Small intestine (tissue), 7 donors: ENCODE data around the gene GTSE1. TPM values are rescaled to one million over a fixed set of nuclear protein-coding genes. Genes with fewer than 3 reads are reported as not detected.
A peak's percentile ranks its signal among the peaks of the same experiment; 100 is the strongest.

Source experiments
- DNase-seq, 2 donors: peaks; one replicate each; pipeline versions ENCODE4 v3.0.0 to v3.0.0-alpha.2; 2013
- FAIRE-seq: peaks from 2 replicates; lab custom pipeline; 2012; peaks lifted over from hg19 to GRCh38; lab: Jason Lieb, UNC
- H3K27ac ChIP-seq, 3 donors: one replicate each; pipeline ENCODE4 v1.5.1; 2013; ENCODE audit warnings: low read length in 2 of 3, mild to moderate bottlenecking in 2 of 3, control low read depth in 1 of 3, inconsistent platforms in 1 of 3, low read depth in 1 of 3, moderate library complexity in 1 of 3
- H3K27me3 ChIP-seq, 3 donors: one replicate each; pipeline ENCODE4 v1.6.1; 2013; ENCODE audit warnings: low read length in 3 of 3, inconsistent platforms in 1 of 3; ENCODE audit not compliant: control insufficient read depth in 3 of 3, insufficient read depth in 3 of 3
- H3K36me3 ChIP-seq, 3 donors: one replicate each; pipeline ENCODE4 v1.6.1; 2013; ENCODE audit warnings: low read length in 3 of 3, inconsistent platforms in 1 of 3, low read depth in 1 of 3, mild to moderate bottlenecking in 1 of 3, moderate library complexity in 1 of 3; ENCODE audit not compliant: control insufficient read depth in 3 of 3, insufficient read depth in 2 of 3
- H3K4me1 ChIP-seq, 3 donors: one replicate each; pipeline ENCODE4 v1.6.1; 2013; ENCODE audit warnings: low read length in 2 of 3, inconsistent platforms in 1 of 3, low read depth in 1 of 3, mild to moderate bottlenecking in 1 of 3, moderate library complexity in 1 of 3; ENCODE audit not compliant: control insufficient read depth in 3 of 3, insufficient read depth in 2 of 3
- H3K4me3 ChIP-seq, 3 donors: one replicate each; pipeline ENCODE4 v1.5.1; 2013; ENCODE audit warnings: low read length in 3 of 3, control low read depth in 1 of 3, inconsistent platforms in 1 of 3, low read depth in 1 of 3, mild to moderate bottlenecking in 1 of 3, moderate library complexity in 1 of 3
- H3K9me3 ChIP-seq, 2 donors: one replicate each; pipeline ENCODE4 v1.6.1; 2013; ENCODE audit warnings: low read depth in 1 of 2, low read length in 1 of 2; ENCODE audit not compliant: control insufficient read depth in 2 of 2, insufficient read depth in 1 of 2
- WGBS, 3 donors: extraction: QIAGEN DNeasy Blood & Tissue Kit; methylation state at CpG; one replicate each; pipeline ENCODE4 v1.1.7; 2013; 5-methylcytosine and 5-hydroxymethylcytosine counted together
- polyA plus RNA-seq, 4 donors: library from polyadenylated mRNA; stranded (reverse) in 3 of 4; unstranded in 1 of 4; fragments of 200-250 nt in 3 of 4; fragments of 120-200 nt in 1 of 4; gene quantifications; one replicate each; pipeline versions ENCODE4 v1.2.1 to v1.2.3, GENCODE V29; 2013
- donor health status: healthy with polysubstance abuse.
- donor health status: control.
- donor health status: control.
- donor health status: Bipolar disorder and iron deficiency.
- donor health status: healthy.

GTSE1 gene
- polyA plus RNA-seq, 4 donors = 0.27 to 13.8 (median 5.1) TPM

- Histone ChIP-seq H3K27ac (peak overlapping the region in 2 of 3 donors; percentile 31 to 43), H3K9me3 (peaks cover 0 to 10% of the 10 kb centered on the region in 2 donors), H3K27me3 (no peaks in the 10 kb centered on the region), H3K4me3 (no peak overlapping the region), H3K36me3 (peaks cover 0 to 61% (median 0%) of the 10 kb centered on the region in 3 donors), H3K4me1 (peaks cover 0 to 14% (median 6%) of the 10 kb centered on the region in 3 donors)
- FAIRE-seq (no peak), DNase-seq (peak; percentile 47 to 70)
- 13 to 44% (median 27%) methylated on average over 25 of the region's 25 CpGs for WGBS, 3 donors
Observed at GRCh38 chr22:46362203-46362933, 65.7 kb downstream of the GTSE1 start.

GRCh38 chr22:46362934-46363515 is 66.4 kb downstream of the GTSE1 start:
- Histone ChIP-seq H3K4me1 (peaks cover 0 to 14% (median 6%) of the 10 kb centered on the region in 3 donors), H3K36me3 (peaks cover 0 to 56% (median 0%) of the 10 kb centered on the region in 3 donors), H3K27ac (peak overlapping the region in 1 of 3 donors; percentile 0), H3K9me3 (peaks cover 0 to 10% of the 10 kb centered on the region in 2 donors), H3K27me3 (no peaks in the 10 kb centered on the region), H3K4me3 (no peak overlapping the region)
- DNase-seq (no peak), FAIRE-seq (no peak)
- 56 to 81% (median 63%) methylated on average over 15 of the region's 15 CpGs for WGBS, 3 donors

- WGBS, 3 donors = 86 to 92% (median 86%) methylated on average over 31 to 35 of the region's 35 CpGs
- no peaks in the 10 kb centered on the region for H3K27me3 ChIP-seq
- FAIRE-seq (no peak), DNase-seq (no peak)
- no peak overlapping the region for H3K4me3 ChIP-seq
- H3K27ac ChIP-seq = no peak overlapping the region
- peaks cover 0 to 10% of the 10 kb centered on the region in 2 donors for H3K9me3 ChIP-seq
- H3K36me3 ChIP-seq = peaks cover 0 to 51% (median 0%) of the 10 kb centered on the region in 3 donors
- H3K4me1 ChIP-seq = peaks cover 0 to 14% (median 6%) of the 10 kb centered on the region in 3 donors
Observed at GRCh38 chr22:46363611-46364321, 67.1 kb downstream of the GTSE1 start.

GRCh38 chr22:46364341-46365165 is 67.9 kb downstream of the GTSE1 start:
- no peaks in the 10 kb centered on the region for H3K27me3 ChIP-seq
- H3K36me3 ChIP-seq = peaks cover 0 to 46% (median 0%) of the 10 kb centered on the region in 3 donors
- WGBS, 3 donors = 84 to 88% (median 86%) methylated on average over 26 of the region's 26 CpGs
- peaks cover 0 to 14% (median 6%) of the 10 kb centered on the region in 3 donors for H3K4me1 ChIP-seq
- DNase-seq (no peak), FAIRE-seq (no peak)
- H3K9me3 ChIP-seq = peaks cover 0 to 10% of the 10 kb centered on the region in 2 donors
- H3K27ac ChIP-seq = no peak overlapping the region
- H3K4me3 ChIP-seq = no peak overlapping the region

GRCh38 chr22:46365166-46365624 is 68.5 kb downstream of the GTSE1 start:
- FAIRE-seq = no peak
- no peak for DNase-seq
- H3K27ac ChIP-seq = no peak overlapping the region

GRCh38 chr22:46366327-46366731 is 69.7 kb downstream of the GTSE1 start:
- no peak overlapping the region for H3K4me3 ChIP-seq
- DNase-seq (no peak), FAIRE-seq (no peak)
- WGBS, 3 donors = 66 to 87% (median 84%) methylated on average over 14 to 19 of the region's 19 CpGs
- no peaks in the 10 kb centered on the region for H3K27me3 ChIP-seq
- no peak overlapping the region for H3K27ac ChIP-seq
- H3K9me3 ChIP-seq = no peaks in the 10 kb centered on the region
- peaks cover 0 to 40% (median 0%) of the 10 kb centered on the region in 3 donors for H3K36me3 ChIP-seq
- H3K4me1 ChIP-seq = peaks cover 0 to 30% (median 9%) of the 10 kb centered on the region in 3 donors

More at GRCh38 chr22:46365166-46365624, 68.5 kb downstream of the GTSE1 start:
- no peaks in the 10 kb centered on the region for H3K27me3 ChIP-seq
- peaks cover 0 to 19% (median 6%) of the 10 kb centered on the region in 3 donors for H3K4me1 ChIP-seq
- peaks cover 0 to 5% of the 10 kb centered on the region in 2 donors for H3K9me3 ChIP-seq
- WGBS, 3 donors = 88 to 93% (median 92%) methylated on average over 22 of the region's 22 CpGs
- peaks cover 0 to 43% (median 0%) of the 10 kb centered on the region in 3 donors for H3K36me3 ChIP-seq
- no peak overlapping the region for H3K4me3 ChIP-seq

GRCh38 chr22:46366801-46367706 is 70.4 kb downstream of the GTSE1 start:
- peaks cover 0 to 40% (median 0%) of the 10 kb centered on the region in 3 donors for H3K36me3 ChIP-seq
- FAIRE-seq (no peak), DNase-seq (peak in 1 of 2 donors; percentile 24)
- no peaks in the 10 kb centered on the region for H3K9me3 ChIP-seq
- H3K27me3 ChIP-seq = no peaks in the 10 kb centered on the region
- H3K4me1 ChIP-seq = peaks cover 0 to 27% (median 5%) of the 10 kb centered on the region in 3 donors
- H3K27ac ChIP-seq = no peak overlapping the region
- 36 to 73% (median 42%) methylated on average over 44 to 45 of the region's 45 CpGs for WGBS, 3 donors
- H3K4me3 ChIP-seq = no peak overlapping the region
